Measurements from ENCODE around the gene HDDC2.
"Not testable (repeated sequence)": the region's sequence is repeated elsewhere in the genome, so short reads cannot be mapped to it uniquely, and the experiment has no call there.

HDDC2 gene

DNA sequence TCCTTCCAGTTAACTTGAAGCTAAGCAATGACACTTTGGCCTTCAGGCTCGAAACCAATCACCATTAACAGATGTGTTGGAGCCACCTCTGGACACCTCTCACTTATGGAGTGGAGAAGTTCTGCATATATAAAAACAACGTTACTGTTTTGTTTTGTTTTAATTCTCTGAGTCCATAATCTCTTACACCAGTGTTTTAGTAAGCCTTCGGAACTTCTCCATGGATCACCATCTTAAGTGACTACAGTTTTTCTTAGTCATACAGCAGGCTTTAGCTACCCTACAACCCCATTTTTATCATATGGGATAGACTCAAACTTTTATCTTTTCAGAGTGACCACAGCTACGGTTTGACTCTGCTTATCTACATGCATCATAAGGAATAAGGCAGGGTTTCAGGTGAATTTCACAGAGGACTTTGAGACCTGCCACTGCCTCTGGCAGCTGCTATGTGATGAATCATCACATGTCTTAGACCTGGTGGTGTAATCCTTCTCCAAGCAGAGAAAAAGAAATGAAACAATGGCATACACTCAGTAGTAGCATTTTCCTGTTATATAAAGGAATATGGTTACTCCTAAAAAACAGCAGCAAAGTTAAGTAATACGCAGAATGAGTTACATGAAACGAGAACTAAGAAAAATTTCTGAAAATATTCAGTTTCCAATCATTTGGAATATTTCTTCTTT lies 5.5 kb upstream of the HDDC2 start:
- DNase-seq (ENCODE audit: extremely low read depth in 1 of 2, low read depth in 1 of 2), result no peak

GRCh38 chr6:125306756-125307149 lies 5.0 kb upstream of the HDDC2 start:
- no peak for DNase-seq (ENCODE audit: extremely low read depth in 1 of 2, low read depth in 1 of 2)

DNA sequence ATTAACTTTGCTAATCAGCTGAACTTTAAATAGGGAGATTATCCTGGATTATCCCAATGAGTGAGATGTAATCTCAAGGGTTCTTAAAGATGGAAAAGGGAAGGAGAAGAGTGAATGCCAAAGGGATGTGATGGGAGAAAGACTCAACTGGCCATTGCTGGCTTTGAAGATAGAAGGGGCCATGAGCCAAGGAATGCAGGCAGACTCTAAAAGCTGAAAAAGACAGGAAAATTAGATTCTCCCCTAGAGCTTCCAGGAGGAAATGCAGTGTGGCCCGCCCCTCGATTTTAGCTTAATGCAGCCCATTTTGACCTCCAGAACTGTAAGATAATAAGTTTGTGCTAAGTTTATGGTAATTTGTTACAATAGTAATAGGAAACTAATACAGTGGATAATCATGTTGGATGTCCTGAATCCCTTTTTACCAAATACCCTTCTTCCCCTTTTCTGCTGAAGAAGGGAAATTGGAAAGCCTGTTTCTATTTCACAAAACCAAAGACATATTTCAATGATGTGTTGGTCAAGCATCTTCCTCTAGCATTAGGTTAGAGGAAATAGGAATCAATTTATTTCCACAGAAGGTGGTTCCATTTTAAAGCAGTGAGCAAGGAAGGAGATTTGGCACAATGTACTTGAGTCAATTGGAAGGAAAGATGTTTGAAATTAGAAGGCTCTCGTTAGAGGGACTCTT lies 3.3 kb upstream of the HDDC2 start:
- DNase-seq (ENCODE audit: extremely low read depth in 1 of 2, low read depth in 1 of 2), result no peak

GRCh38 chr6:125303512-125303854 lies 1.7 kb upstream of the HDDC2 start:
- DNase-seq (ENCODE audit: extremely low read depth in 1 of 2, low read depth in 1 of 2), result no peak

DNA sequence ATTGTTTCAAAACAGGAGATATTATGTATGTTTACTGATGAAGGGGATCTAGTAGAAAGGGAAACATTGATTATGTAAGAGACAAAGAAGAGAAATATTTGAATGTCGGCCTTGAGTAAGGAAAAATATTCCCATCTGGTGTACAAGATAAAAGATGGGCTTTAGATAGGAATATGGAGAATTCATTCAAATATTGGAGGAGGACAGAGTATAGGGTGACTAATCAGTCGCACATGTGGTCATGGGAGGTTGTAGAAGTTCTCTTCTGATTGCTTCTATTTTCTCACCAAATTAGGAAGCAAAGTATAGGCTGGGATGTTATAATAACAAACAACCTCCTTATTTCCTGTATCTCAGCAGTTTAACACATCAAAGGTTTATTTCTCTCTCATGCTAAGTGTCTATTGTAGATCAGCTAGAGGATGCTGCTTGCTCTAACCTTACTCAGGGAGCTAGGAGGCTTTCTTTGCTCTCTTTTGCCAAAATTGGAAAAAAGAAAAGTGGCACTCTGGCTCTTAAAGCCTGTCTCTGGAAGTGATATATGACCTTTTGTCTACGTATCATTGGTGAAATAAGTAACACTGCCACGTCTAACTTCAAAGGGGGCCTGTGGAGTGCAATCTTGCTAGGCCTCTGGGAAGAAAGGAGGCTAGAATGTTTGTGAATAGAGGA lies 1.2 kb upstream of the HDDC2 start:
- DNase-seq (ENCODE audit: extremely low read depth in 1 of 2, low read depth in 1 of 2), result no peak

DNA sequence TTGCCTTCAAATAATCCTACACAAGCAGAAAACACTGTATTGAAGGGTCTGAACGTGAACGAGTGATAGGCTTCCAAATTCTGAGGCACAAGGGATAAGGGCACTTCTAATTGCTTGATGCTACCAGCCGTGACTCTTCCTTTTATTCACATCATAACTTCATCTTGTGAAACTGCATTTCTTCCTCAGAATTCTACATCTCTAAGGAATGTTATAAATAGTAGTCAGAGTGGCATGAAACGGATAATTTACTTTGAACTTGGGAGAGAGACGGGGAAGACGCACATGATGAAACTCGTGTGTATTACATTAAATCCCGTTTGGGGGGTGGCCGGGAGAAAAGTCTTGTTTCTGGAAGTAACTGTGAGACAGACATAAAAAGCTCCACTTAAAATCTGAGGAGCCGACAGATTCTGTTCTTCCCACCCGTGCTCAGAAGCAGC lies 754 bp downstream of the HDDC2 start:
- DNase-seq (ENCODE audit: extremely low read depth in 1 of 2, low read depth in 1 of 2), result no peak

- DNase-seq (ENCODE audit: extremely low read depth in 1 of 2, low read depth in 1 of 2), result no peak
Observed at GRCh38 chr6:125299257-125299656, 2.5 kb downstream of the HDDC2 start.

DNA sequence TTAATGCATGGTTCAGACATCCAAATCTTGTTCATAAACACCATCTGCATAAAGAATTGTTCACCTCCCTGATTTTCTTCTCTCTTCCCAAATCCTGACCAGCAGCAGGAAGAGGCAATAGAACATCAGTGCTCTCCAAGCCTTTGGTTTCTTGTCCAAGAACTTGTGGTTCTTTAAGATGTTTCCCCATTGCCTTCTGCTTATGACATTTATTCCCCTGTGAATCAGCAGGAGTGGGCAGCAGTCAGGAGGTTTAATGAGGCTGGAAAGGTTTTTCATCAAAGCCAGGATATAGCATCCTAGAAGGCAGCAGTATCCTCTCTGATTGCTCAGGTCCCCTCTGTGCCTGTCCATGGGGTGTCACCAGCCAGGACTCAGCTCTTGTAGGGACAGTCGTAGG lies 5.3 kb downstream of the HDDC2 start:
- DNase-seq (ENCODE audit: extremely low read depth in 1 of 2, low read depth in 1 of 2), result no peak

DNA sequence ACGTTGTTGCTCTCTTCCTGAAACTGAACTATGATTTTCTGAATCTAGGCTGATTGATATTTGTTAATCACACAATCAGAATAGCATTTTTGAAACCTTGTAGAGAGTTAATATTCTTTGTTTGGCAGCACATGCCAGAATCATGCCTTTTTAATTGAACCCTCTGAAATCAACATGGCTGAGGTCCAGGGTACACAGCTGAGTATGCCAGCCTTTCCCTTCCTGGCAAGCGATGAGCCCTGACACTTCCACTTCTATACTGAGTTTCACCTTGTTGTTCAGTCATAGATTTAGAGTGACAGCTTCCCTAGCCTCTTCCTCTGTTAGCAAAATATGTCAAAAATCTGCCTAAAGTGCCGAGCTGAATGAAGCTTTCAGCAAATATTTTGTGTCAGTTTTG lies 6.8 kb downstream of the HDDC2 start:
- no peak for DNase-seq (ENCODE audit: extremely low read depth in 1 of 2, low read depth in 1 of 2)

GRCh38 chr6:125294036-125294435 lies 7.7 kb downstream of the HDDC2 start:
- DNase-seq (ENCODE audit: extremely low read depth in 1 of 2, low read depth in 1 of 2), result no peak

DNA sequence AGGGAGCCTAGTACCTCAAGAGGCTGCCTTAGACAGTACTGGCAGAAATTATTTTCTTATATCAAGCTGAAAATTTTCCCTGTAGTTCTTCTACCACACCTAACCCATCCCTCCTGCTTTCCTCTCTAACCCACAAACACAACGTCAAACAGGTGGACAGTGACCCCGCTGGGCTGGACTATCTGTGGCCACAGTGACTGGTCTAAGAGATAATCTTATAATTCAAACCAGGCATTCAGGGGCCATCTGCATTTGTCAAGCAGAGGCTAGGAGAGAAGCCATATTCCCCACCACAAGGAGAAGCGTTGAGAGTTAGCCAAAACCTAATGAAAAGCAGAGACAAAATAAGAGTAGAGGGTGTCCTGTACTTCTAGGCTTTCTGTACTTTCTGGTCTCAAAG lies 8.2 kb downstream of the HDDC2 start:
- DNase-seq (ENCODE audit: extremely low read depth in 1 of 2, low read depth in 1 of 2), result no peak

DNA sequence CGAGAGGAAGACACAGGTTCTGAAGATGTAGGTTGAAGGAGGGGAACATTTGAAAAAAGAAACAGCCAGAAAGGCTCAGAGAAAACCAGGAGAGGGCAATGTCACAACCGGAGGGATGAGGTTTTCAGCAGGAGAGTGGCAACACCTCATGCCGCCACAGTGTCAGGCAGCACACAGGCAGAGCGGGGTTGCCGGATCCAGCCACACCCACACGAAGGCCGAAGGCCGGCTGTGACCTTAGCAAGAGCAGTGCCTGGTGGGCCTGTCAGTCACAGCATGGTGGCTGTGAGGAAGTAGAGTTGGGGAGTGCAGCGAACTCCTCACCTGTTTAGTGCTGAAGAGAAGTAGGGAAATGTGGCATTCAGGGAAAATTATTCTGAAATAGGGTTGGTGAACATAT lies 14.0 kb downstream of the HDDC2 start:
- DNase-seq (ENCODE audit: extremely low read depth in 1 of 2, low read depth in 1 of 2), result no peak

GRCh38 chr6:125285936-125286335 lies 15.8 kb downstream of the HDDC2 start:
- no peak for DNase-seq (ENCODE audit: extremely low read depth in 1 of 2, low read depth in 1 of 2)

DNA sequence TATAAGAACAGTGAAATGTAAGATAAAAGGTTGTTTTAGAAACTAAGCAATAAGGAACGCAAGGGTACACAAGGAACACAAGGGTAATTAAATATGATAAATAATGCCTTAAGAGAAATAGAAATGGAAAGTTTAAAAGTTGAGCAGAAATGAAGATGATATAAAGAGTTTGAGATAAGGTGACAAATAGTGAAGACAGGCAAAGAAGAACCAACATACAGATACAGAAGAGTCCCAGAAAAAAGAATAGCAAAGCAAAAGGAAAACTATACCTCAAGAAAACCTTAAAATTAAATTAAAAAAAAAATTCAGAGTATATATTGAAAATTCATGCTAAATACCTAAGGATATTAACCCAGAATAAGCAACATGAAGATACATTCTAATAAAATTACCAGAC lies 16.4 kb downstream of the HDDC2 start:
- no peak for DNase-seq (ENCODE audit: extremely low read depth in 1 of 2, low read depth in 1 of 2)

DNA sequence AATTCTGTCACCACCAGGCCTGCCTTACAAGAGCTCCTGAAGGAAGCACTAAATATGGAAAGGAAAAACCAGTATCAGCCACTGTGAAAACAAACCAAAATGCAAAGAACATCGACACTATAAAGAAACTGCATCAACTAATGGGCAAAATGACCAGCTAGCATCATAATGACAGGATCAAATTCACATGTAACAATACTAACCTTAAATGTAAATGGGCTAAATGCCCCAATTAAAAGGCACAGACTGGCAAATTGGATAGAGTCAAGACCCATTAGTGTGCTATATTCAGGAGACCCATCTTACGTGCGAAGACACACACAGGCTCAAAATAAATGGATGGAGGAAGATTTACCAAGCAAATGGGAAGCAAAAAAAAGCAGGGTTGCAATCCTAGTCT lies 19.3 kb downstream of the HDDC2 start:
- not testable (repeated sequence) for DNase-seq (ENCODE audit: extremely low read depth in 1 of 2, low read depth in 1 of 2)

- not testable (repeated sequence) for DNase-seq (ENCODE audit: extremely low read depth in 1 of 2, low read depth in 1 of 2)
Observed at GRCh38 chr6:125280370-125281035, 21.3 kb downstream of the HDDC2 start.

- no peak for DNase-seq (ENCODE audit: extremely low read depth in 1 of 2, low read depth in 1 of 2)
Observed at GRCh38 chr6:125279961-125280360, 21.8 kb downstream of the HDDC2 start.

GRCh38 chr6:125277838-125278237 lies 23.9 kb downstream of the HDDC2 start:
- DNase-seq (ENCODE audit: extremely low read depth in 1 of 2, low read depth in 1 of 2), result no peak

GRCh38 chr6:125275779-125276178 lies 26.0 kb downstream of the HDDC2 start:
- DNase-seq (ENCODE audit: extremely low read depth in 1 of 2, low read depth in 1 of 2), result no peak

DNA sequence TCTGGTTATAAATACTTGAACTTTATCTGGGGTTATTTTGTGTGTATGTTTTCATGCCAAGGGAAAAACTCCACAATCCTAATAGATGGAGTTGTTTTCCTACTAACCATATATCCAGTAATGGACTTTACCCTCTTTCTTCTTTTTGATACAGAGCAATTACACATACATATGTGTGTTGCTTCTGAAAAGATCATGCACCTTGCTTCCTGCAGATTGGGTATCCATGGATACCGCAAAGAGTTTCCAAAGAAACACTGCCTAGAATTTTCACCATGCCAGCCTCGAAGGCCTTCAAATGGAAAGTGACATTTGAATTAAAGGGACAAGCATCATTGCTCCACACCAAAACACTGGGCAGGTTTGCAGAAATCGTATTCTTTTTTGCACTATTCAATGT lies 26.8 kb downstream of the HDDC2 start:
- no peak for DNase-seq (ENCODE audit: extremely low read depth in 1 of 2, low read depth in 1 of 2)

- no peak for DNase-seq (ENCODE audit: extremely low read depth in 1 of 2, low read depth in 1 of 2)
Observed at GRCh38 chr6:125273965-125274364, 27.8 kb downstream of the HDDC2 start.

GRCh38 chr6:125273251-125273650 lies 28.5 kb downstream of the HDDC2 start:
- DNase-seq (ENCODE audit: extremely low read depth in 1 of 2, low read depth in 1 of 2), result no peak
